ENCODE data around the gene SUSD4. TPM values are rescaled to one million over a fixed set of nuclear protein-coding genes. Genes with fewer than 3 reads are reported as not detected.

Gene SUSD4
- total RNA-seq, 3 donors from 2014 or later, result 0.64 to 16.7 (median 14.9) TPM

GRCh38 chr1:223210788-223211120, 153.2 kb downstream of the SUSD4 start:
- intact Hi-C loops (cut with DNase I; ENCODE audit: low total_unique reads), result no loop called here
- Histone ChIP-seq H3K9me3 (no peaks in the 10 kb centered on the region), H3K4me1 (no peaks in the 10 kb centered on the region), H3K27me3 (no peaks in the 10 kb centered on the region), H3K27ac (no peak overlapping the region), H3K4me3 (no peak overlapping the region), H3K36me3 (no peaks in the 10 kb centered on the region)
- TF ChIP-seq POLR2A (IDR thresholded peaks at IDR 0.05) (no peak), CTCF (IDR thresholded peaks at IDR 0.05) (no peak), POLR2AphosphoS5 (IDR thresholded peaks at IDR 0.05) (no peak)
- no peak for DNase-seq (ENCODE audit: low spot score in 2 of 2)

GRCh38 chr1:223209992-223210787, 153.8 kb downstream of the SUSD4 start:
- Histone ChIP-seq H3K4me1 (no peaks in the 10 kb centered on the region), H3K27me3 (no peaks in the 10 kb centered on the region), H3K9me3 (no peaks in the 10 kb centered on the region), H3K27ac (no peak overlapping the region), H3K4me3 (no peak overlapping the region), H3K36me3 (no peaks in the 10 kb centered on the region)
- TF ChIP-seq POLR2A (IDR thresholded peaks at IDR 0.05) (no peak), CTCF (IDR thresholded peaks at IDR 0.05) (no peak), POLR2AphosphoS5 (IDR thresholded peaks at IDR 0.05) (no peak)
- intact Hi-C loops (cut with DNase I; ENCODE audit: low total_unique reads), result loop anchor here (5.0 kb wide), 1 partner anchor 1023 kb away; no protein-coding TSS in a partner anchor
- no peak for DNase-seq (ENCODE audit: low spot score in 2 of 2)

GRCh38 chr1:223209293-223209898, 154.6 kb downstream of the SUSD4 start:
- no peaks in the 10 kb centered on the region for H3K9me3 ChIP-seq
- no peak for DNase-seq (ENCODE audit: low spot score in 2 of 2)
- H3K27me3 ChIP-seq, result no peaks in the 10 kb centered on the region
- no peak overlapping the region for H3K4me3 ChIP-seq
- intact Hi-C loops (cut with DNase I; ENCODE audit: low total_unique reads), result loop anchor here (5.0 kb wide), 1 partner anchor 1022 kb away; no protein-coding TSS in a partner anchor
- TF ChIP-seq CTCF (IDR thresholded peaks at IDR 0.05), result no peak
- no peak for TF ChIP-seq POLR2A (IDR thresholded peaks at IDR 0.05)
- no peak for TF ChIP-seq POLR2AphosphoS5 (IDR thresholded peaks at IDR 0.05)
- H3K27ac ChIP-seq, result no peak overlapping the region
- no peaks in the 10 kb centered on the region for H3K36me3 ChIP-seq
- no peaks in the 10 kb centered on the region for H3K4me1 ChIP-seq

- H3K27ac ChIP-seq, result no peak overlapping the region
- no peak overlapping the region for H3K4me3 ChIP-seq
- no peaks in the 10 kb centered on the region for H3K27me3 ChIP-seq
- no peaks in the 10 kb centered on the region for H3K36me3 ChIP-seq
- no peak for DNase-seq (ENCODE audit: low spot score in 2 of 2)
- intact Hi-C loops (cut with DNase I; ENCODE audit: low total_unique reads), result loop anchor here (5.0 kb wide), 1 partner anchor 1021 kb away; no protein-coding TSS in a partner anchor
- H3K9me3 ChIP-seq, result no peaks in the 10 kb centered on the region
- no peak for TF ChIP-seq CTCF (IDR thresholded peaks at IDR 0.05)
- TF ChIP-seq POLR2A (IDR thresholded peaks at IDR 0.05), result no peak
- TF ChIP-seq POLR2AphosphoS5 (IDR thresholded peaks at IDR 0.05), result no peak
- no peaks in the 10 kb centered on the region for H3K4me1 ChIP-seq
Measured at GRCh38 chr1:223208164-223209076, 155.6 kb downstream of the SUSD4 start.
